GM12875 (cell line): ENCODE data around the gene NEK6.

Experiments used
- H3K4me3 ChIP-seq: one replicate; pipeline ENCODE4 v1.5.1; 2011; ENCODE audit warnings: low read depth, low read length, control low read depth
- CTCF ChIP-seq: IDR thresholded peaks from 2 replicates; pipeline ENCODE4 v1.5.1; 2011; ENCODE audit warnings: low read depth, mild to moderate bottlenecking, control low read depth, inconsistent platforms, low read length, moderate library complexity, borderline replicate concordance; ENCODE audit not compliant: insufficient read depth

The NEK6 gene

GRCh38 chr9:124273427-124274160, 15.8 kb downstream of the NEK6 start:
- no peak for TF ChIP-seq CTCF
- no peak overlapping the region for H3K4me3 ChIP-seq

GRCh38 chr9:124274226-124274625, 16.5 kb downstream of the NEK6 start:
- no peak overlapping the region for H3K4me3 ChIP-seq
- no peak for TF ChIP-seq CTCF

- no peak for TF ChIP-seq CTCF
- no peak overlapping the region for H3K4me3 ChIP-seq
Measured at GRCh38 chr9:124274738-124275137, 17.0 kb downstream of the NEK6 start.

GRCh38 chr9:124277420-124277819, 19.7 kb downstream of the NEK6 start:
- TF ChIP-seq CTCF = no peak
- H3K4me3 ChIP-seq = no peak overlapping the region

- TF ChIP-seq CTCF = no peak
- H3K4me3 ChIP-seq = no peak overlapping the region
Measured at GRCh38 chr9:124278054-124278540, 20.3 kb downstream of the NEK6 start.

- no peak for TF ChIP-seq CTCF
Measured at GRCh38 chr9:124279531-124280175, 21.9 kb downstream of the NEK6 start.

More at GRCh38 chr9:124279531-124280175, 21.9 kb downstream of the NEK6 start:
- H3K4me3 ChIP-seq = no peak overlapping the region
